Panc1 (cell line): ENCODE measurements around the gene C10orf143. TPM values are rescaled to one million over a fixed set of nuclear protein-coding genes. Genes with fewer than 3 reads are reported as not detected.

Source experiments
- ATAC-seq: fragments of 200-7000 bp; cut with Tn5 transposase; 2 replicates; pipeline ENCODE4 v1.9.1; 2020; ENCODE audit warnings: mild to moderate bottlenecking, moderate library complexity
- BruUV-seq: library from RNA; stranded (reverse); fragments of 400-500 nt; replicated peaks from 2 replicates; lab custom pipeline; 2021; lab: Mats Ljungman, UMichigan
- CTCF ChIA-PET: fragments of 300-600 bp; sonication (Branson Sonifier 250); formaldehyde crosslinking; loops from one replicate; lab custom pipeline; 2022; ENCODE audit warnings: antibody characterized with exemption; lab: Charles Lee
- POLR2A ChIA-PET: fragments of 300-600 bp; sonication (Branson Sonifier 250); formaldehyde crosslinking; loops from one replicate; lab custom pipeline; 2022; ENCODE audit warnings: antibody characterized with exemption; lab: Charles Lee
- DNase-seq: peaks from one replicate; pipeline ENCODE4 v3.0.0-alpha.2; 2010; ENCODE audit warnings: low read depth, low spot score
- H3K27ac ChIP-seq: 2 replicates; pipeline ENCODE4 v1.5.1; 2011; ENCODE audit warnings: mild to moderate bottlenecking, low read length, inconsistent platforms
- H3K27me3 ChIP-seq: fragments of 200-500 bp; sonication (Bioruptor generic); 2 replicates; pipeline ENCODE4 v1.6.0; 2014; ENCODE audit warnings: low read length, inconsistent platforms; ENCODE audit not compliant: control insufficient read depth, insufficient read depth
- H3K36me3 ChIP-seq: fragments of 200-500 bp; sonication (Bioruptor generic); 2 replicates; pipeline ENCODE4 v1.5.1; 2014; ENCODE audit warnings: inconsistent platforms, mild to moderate bottlenecking, low read length, moderate library complexity; ENCODE audit not compliant: control insufficient read depth, insufficient read depth
- H3K4me1 ChIP-seq: 2 replicates; pipeline ENCODE4 v1.5.1; 2011; ENCODE audit warnings: inconsistent platforms, mild to moderate bottlenecking, low read length, moderate library complexity; ENCODE audit not compliant: control insufficient read depth, insufficient read depth
- H3K4me3 ChIP-seq, 2 experiments: 2 replicates each; pipeline ENCODE4 v1.5.1; 2011 to 2012; ENCODE audit warnings: low read depth in 2 of 2, low read length in 2 of 2, mild to moderate bottlenecking in 2 of 2, inconsistent platforms in 1 of 2, moderate library complexity in 1 of 2
- H3K9me3 ChIP-seq: fragments of 200-500 bp; sonication (Bioruptor generic); 2 replicates; pipeline ENCODE4 v1.5.1; 2014; ENCODE audit warnings: low read depth, mild to moderate bottlenecking, inconsistent platforms, low read length, moderate library complexity; ENCODE audit not compliant: control insufficient read depth, insufficient read depth
- POLR2AphosphoS5 ChIP-seq: IDR thresholded peaks from 2 replicates; pipeline ENCODE4 v1.6.1; 2012; ENCODE audit warnings: mild to moderate bottlenecking, low read depth, low read length, moderate library complexity
- SIN3A ChIP-seq: IDR thresholded peaks from 2 replicates; pipeline ENCODE4 v1.6.1; 2012; ENCODE audit warnings: low read depth, mild to moderate bottlenecking, low read length, moderate library complexity, borderline replicate concordance; ENCODE audit not compliant: insufficient read depth
- TCF7L2 ChIP-seq: IDR thresholded peaks from 2 replicates; pipeline ENCODE4 v1.6.1; 2011; ENCODE audit warnings: mild to moderate bottlenecking, low read depth, low read length, inconsistent platforms
- in situ Hi-C: cut with HindIII; loops from 2 replicates; pipeline ENCODE4 v1.10.0; 2016; ENCODE audit warnings: low sequenced_read_pairs, low pct_unique_long_range_greater_than_20kb
- intact Hi-C: fragments of 100-400 bp; cut with micrococcal nuclease; formaldehyde crosslinking; loops from one replicate; pipeline ENCODE4 v1.10.0; 2022; ENCODE audit not compliant: unreplicated experiment
- total RNA-seq: library from RNA; stranded (reverse); gene quantifications from one replicate; pipeline ENCODE4 v1.2.1, GENCODE V29; 2021; ENCODE audit not compliant: unreplicated experiment
- TF ChIP-seq, protein P1 (sequence below): fragments of 450-650 bp; IDR thresholded peaks from 2 replicates; pipeline ENCODE4 v1.5.1; 2017; ENCODE audit warnings: mild to moderate bottlenecking
- TF ChIP-seq, protein P2 (sequence below), 2 experiments: IDR thresholded peaks; 2 replicates each; pipeline ENCODE4 v1.6.1; 2011 to 2012; ENCODE audit warnings: low read depth in 2 of 2, control low read depth in 1 of 2, low read length in 1 of 2, mild to moderate bottlenecking in 1 of 2, moderate library complexity in 1 of 2; ENCODE audit not compliant: insufficient read depth in 1 of 2

The C10orf143 gene
- total RNA-seq, 1 experiment from 2014 or later, result 1.0 TPM

DNA sequence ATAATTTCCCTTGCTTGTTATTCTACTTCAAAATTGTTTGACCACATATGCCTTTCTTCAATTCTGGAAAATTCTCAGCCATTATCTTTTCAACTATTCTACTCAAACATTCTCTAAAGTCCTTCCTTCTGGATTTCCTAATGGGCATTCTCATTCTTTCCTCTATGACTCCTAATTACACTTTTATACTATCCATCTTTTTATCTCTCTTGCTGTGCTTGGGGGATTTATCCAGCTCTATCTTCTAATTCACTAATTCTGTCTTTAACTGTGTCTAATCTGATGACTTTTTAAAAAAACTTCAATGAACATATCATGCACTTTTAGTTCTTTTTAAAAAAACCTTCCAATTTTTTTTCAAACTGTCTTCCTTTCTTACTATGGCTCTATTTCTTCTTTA lies 38.4 kb downstream of the C10orf143 start:
- Histone ChIP-seq H3K9me3 (0 out of 2 replicates have a peak, but pooled peaks cover 10% of the 10 kb centered on the region), H3K27me3 (peaks cover 6% of the 10 kb centered on the region; the same call in 1 of the 2 replicates), H3K4me3 (no peak overlapping the region), H3K27ac (no peak overlapping the region), H3K4me1 (no peaks in the 10 kb centered on the region), H3K36me3 (no peaks in the 10 kb centered on the region)
- no TSS peak for BruUV-seq
- POLR2A ChIA-PET, result no interaction called here
- intact Hi-C loops (no loop called here), in situ Hi-C loops (no loop called here)
- DNase-seq (no peak), ATAC-seq (no peak)
- CTCF ChIA-PET, result no interaction called here
- TF ChIP-seq POLR2AphosphoS5, result no peak
- TF ChIP-seq TCF7L2, result no peak
- TF ChIP-seq, protein P1, sequence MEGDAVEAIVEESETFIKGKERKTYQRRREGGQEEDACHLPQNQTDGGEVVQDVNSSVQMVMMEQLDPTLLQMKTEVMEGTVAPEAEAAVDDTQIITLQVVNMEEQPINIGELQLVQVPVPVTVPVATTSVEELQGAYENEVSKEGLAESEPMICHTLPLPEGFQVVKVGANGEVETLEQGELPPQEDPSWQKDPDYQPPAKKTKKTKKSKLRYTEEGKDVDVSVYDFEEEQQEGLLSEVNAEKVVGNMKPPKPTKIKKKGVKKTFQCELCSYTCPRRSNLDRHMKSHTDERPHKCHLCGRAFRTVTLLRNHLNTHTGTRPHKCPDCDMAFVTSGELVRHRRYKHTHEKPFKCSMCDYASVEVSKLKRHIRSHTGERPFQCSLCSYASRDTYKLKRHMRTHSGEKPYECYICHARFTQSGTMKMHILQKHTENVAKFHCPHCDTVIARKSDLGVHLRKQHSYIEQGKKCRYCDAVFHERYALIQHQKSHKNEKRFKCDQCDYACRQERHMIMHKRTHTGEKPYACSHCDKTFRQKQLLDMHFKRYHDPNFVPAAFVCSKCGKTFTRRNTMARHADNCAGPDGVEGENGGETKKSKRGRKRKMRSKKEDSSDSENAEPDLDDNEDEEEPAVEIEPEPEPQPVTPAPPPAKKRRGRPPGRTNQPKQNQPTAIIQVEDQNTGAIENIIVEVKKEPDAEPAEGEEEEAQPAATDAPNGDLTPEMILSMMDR, result no peak
- no peak for TF ChIP-seq SIN3A
- TF ChIP-seq, protein P2, sequence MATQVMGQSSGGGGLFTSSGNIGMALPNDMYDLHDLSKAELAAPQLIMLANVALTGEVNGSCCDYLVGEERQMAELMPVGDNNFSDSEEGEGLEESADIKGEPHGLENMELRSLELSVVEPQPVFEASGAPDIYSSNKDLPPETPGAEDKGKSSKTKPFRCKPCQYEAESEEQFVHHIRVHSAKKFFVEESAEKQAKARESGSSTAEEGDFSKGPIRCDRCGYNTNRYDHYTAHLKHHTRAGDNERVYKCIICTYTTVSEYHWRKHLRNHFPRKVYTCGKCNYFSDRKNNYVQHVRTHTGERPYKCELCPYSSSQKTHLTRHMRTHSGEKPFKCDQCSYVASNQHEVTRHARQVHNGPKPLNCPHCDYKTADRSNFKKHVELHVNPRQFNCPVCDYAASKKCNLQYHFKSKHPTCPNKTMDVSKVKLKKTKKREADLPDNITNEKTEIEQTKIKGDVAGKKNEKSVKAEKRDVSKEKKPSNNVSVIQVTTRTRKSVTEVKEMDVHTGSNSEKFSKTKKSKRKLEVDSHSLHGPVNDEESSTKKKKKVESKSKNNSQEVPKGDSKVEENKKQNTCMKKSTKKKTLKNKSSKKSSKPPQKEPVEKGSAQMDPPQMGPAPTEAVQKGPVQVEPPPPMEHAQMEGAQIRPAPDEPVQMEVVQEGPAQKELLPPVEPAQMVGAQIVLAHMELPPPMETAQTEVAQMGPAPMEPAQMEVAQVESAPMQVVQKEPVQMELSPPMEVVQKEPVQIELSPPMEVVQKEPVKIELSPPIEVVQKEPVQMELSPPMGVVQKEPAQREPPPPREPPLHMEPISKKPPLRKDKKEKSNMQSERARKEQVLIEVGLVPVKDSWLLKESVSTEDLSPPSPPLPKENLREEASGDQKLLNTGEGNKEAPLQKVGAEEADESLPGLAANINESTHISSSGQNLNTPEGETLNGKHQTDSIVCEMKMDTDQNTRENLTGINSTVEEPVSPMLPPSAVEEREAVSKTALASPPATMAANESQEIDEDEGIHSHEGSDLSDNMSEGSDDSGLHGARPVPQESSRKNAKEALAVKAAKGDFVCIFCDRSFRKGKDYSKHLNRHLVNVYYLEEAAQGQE (IDR thresholded peaks at IDR 0.05; ENCODE audit: insufficient read depth in 1 of 2, low read depth in 2 of 2, low read length in 1 of 2), result no peak

DNA sequence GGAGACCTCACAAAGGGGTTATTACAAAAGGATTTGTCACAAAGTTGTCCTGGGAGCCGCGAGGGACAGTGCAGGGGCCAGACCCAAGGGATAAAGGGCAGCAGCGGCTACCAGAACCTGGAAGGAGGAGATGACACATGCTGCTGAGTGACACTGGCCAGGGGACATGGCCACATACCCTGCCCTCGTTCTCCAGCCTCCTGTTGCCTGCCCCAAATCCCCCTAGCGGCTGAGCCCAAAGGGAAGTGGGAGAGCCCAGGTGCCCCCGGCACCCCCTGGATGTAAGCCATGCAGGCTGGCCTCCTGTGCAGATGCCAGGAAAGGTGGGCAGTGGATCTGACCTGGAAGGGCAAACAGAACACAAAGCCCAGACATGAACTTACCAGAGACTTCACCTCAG lies 42.7 kb downstream of the C10orf143 start:
- DNase-seq (no peak), ATAC-seq (no peak)
- in situ Hi-C loops, result no loop called here
- Histone ChIP-seq H3K4me1 (no peaks in the 10 kb centered on the region), H3K4me3 (no peak overlapping the region), H3K36me3 (no peaks in the 10 kb centered on the region), H3K27ac (no peak overlapping the region), H3K27me3 (peaks cover 6% of the 10 kb centered on the region; the same call in 1 of the 2 replicates), H3K9me3 (0 out of 2 replicates have a peak, but pooled peaks cover 8% of the 10 kb centered on the region)
- no TSS peak for BruUV-seq
- ChIA-PET POLR2A (no interaction called here), CTCF (no interaction called here)
- TF ChIP-seq TCF7L2 (no peak), POLR2AphosphoS5 (no peak), SIN3A (no peak)
- TF ChIP-seq, protein P2 (IDR thresholded peaks at IDR 0.05; ENCODE audit: insufficient read depth in 1 of 2, low read depth in 2 of 2, low read length in 1 of 2), result no peak
- TF ChIP-seq, protein P1, result no peak
- intact Hi-C loops, result no loop called here
